Breast epithelium (tissue), 4 donors: Measurements from ENCODE around the gene GNB1L. TPM values are rescaled to one million over a fixed set of nuclear protein-coding genes. Genes with fewer than 3 reads are reported as not detected.

Experiments
- DNase-seq, 2 donors: peaks; one replicate each; pipeline ENCODE4 v3.0.0-alpha.2; 2019; ENCODE audit warnings: low spot score in 2 of 2
- H3K27ac ChIP-seq, 2 donors: fragments of 200-600 bp; sonication (generic) in 1 of 2; one replicate each; pipeline ENCODE4 v1.5.1; 2016 to 2019; ENCODE audit warnings: mild to moderate bottlenecking in 1 of 2
- H3K27me3 ChIP-seq, 2 donors: fragments of 200-600 bp; sonication (generic) in 1 of 2; one replicate each; pipeline versions ENCODE4 v1.5.1 to v1.6.0; 2017 to 2019; ENCODE audit warnings: control low read depth in 1 of 2, mild to moderate bottlenecking in 1 of 2
- H3K36me3 ChIP-seq: fragments of 200-600 bp; one replicate; pipeline ENCODE4 v1.5.1; 2019
- H3K4me1 ChIP-seq, 2 donors: fragments of 200-600 bp; sonication (generic); one replicate each; pipeline ENCODE4 v1.5.1; 2016 to 2019; ENCODE audit warnings: control low read depth in 1 of 2
- H3K4me3 ChIP-seq, 3 donors: fragments of 200-600 bp; sonication (generic); 1 replicate in 2 of 3; 2 replicates in 1 of 3; pipeline ENCODE4 v1.5.1; 2016 to 2019; ENCODE audit warnings: mild to moderate bottlenecking in 3 of 3, moderate library complexity in 2 of 3
- H3K9me3 ChIP-seq, 2 donors: fragments of 200-600 bp; sonication (generic) in 1 of 2; one replicate each; pipeline ENCODE4 v1.5.1; 2016 to 2019; ENCODE audit warnings: control low read depth in 1 of 2
- POLR2A ChIP-seq: fragments of 450-650 bp; IDR thresholded peaks from one replicate; pipeline ENCODE4 v1.6.1; 2016; ENCODE audit warnings: antibody characterized with exemption, mild to moderate bottlenecking, moderate library complexity
- POLR2AphosphoS5 ChIP-seq, 3 donors: sonication (generic); formaldehyde crosslinking; IDR thresholded peaks; one replicate each; pipeline ENCODE4 v1.6.1; 2017; ENCODE audit warnings: antibody characterized with exemption in 3 of 3
- intact Hi-C: fragments of 100-400 bp; cut with DNase I; formaldehyde crosslinking; loops from one replicate; pipeline ENCODE4 v1.15.1; 2023; ENCODE audit warnings: low total_unique reads
- total RNA-seq, 3 donors: library from RNA; depleted of rRNA; stranded (reverse); fragments of >200 nt; gene quantifications; one replicate each; pipeline ENCODE4 v1.1.0, GENCODE V29; 2016
- TF ChIP-seq, protein P1 (sequence below), 3 donors: fragments of 450-650 bp; IDR thresholded peaks; one replicate each; pipeline ENCODE4 v1.5.1; 2016 to 2017; ENCODE audit warnings: antibody characterized with exemption in 3 of 3, mild to moderate bottlenecking in 3 of 3, moderate library complexity in 3 of 3

GNB1L gene
- total RNA-seq, 3 donors from 2014 or later = 5.6 to 8.2 (median 6.3) TPM

DNA sequence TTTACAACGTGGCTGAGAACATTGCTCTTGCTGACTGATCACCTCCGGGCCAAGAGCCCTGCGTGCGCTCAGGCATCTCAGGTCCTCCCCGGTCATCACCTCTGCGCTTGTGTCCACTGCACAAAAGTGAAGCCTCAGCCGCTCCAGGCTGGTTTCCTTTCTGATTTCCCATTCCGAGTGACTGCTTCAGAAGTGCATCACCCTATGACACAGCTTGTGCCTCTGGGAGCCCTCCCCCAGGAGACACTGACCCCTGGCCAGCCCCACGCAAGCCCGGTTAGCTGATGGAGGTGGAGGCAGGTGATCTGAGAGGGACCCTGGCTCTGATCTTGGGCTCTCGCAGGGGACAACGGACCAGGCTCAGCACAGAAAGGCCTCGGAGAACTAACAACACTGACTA, 38.3 kb upstream of the GNB1L start:
- intact Hi-C loops = no loop called here
- DNase-seq = no peak
- Histone ChIP-seq H3K27me3 (no peaks in the 10 kb centered on the region), H3K4me1 (peaks cover 0 to 14% of the 10 kb centered on the region in 2 donors), H3K27ac (peak overlapping the region in 1 of 2 donors; percentile 61), H3K4me3 (no peak overlapping the region), H3K36me3 (no peaks in the 10 kb centered on the region), H3K9me3 (no peaks in the 10 kb centered on the region)
- TF ChIP-seq, protein P1, sequence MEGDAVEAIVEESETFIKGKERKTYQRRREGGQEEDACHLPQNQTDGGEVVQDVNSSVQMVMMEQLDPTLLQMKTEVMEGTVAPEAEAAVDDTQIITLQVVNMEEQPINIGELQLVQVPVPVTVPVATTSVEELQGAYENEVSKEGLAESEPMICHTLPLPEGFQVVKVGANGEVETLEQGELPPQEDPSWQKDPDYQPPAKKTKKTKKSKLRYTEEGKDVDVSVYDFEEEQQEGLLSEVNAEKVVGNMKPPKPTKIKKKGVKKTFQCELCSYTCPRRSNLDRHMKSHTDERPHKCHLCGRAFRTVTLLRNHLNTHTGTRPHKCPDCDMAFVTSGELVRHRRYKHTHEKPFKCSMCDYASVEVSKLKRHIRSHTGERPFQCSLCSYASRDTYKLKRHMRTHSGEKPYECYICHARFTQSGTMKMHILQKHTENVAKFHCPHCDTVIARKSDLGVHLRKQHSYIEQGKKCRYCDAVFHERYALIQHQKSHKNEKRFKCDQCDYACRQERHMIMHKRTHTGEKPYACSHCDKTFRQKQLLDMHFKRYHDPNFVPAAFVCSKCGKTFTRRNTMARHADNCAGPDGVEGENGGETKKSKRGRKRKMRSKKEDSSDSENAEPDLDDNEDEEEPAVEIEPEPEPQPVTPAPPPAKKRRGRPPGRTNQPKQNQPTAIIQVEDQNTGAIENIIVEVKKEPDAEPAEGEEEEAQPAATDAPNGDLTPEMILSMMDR (IDR thresholded peaks at IDR 0.05) = no peak
- TF ChIP-seq POLR2AphosphoS5 (IDR thresholded peaks at IDR 0.05) = no peak
- TF ChIP-seq POLR2A = no peak

DNA sequence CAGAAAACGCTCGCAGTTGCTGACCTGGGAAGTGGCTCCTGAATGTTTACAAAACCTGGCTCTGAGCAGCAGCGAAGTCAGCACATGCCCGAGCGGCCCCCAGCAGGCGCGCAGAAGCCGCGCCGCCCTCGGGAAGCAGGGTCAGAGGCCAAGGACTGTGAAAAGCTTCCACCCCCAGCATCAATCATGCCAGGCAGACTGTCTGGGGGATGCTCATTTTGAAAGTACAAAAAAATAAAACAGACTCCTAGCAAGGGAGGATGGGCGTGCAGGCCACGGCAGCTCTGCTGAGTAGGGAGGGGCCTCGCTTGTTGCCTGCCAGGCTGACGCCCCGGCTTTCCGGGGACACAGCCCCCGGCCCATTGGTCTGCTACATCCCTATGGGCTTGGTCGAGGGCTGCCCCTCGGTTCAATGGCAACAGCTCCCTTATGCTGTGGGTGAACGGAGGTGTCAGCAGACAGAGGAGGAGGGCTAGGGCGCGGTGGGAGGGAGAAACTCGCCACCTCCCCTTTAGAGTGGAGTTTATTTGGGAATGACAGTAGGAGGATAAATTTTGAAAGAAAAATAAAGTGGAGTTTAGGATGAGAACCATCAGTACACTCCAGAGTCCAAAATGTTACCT, 37.7 kb upstream of the GNB1L start:
- no peak for DNase-seq
- H3K4me3 ChIP-seq = peak overlapping the region in 2 of 3 donors; percentile 26 to 53

DNA sequence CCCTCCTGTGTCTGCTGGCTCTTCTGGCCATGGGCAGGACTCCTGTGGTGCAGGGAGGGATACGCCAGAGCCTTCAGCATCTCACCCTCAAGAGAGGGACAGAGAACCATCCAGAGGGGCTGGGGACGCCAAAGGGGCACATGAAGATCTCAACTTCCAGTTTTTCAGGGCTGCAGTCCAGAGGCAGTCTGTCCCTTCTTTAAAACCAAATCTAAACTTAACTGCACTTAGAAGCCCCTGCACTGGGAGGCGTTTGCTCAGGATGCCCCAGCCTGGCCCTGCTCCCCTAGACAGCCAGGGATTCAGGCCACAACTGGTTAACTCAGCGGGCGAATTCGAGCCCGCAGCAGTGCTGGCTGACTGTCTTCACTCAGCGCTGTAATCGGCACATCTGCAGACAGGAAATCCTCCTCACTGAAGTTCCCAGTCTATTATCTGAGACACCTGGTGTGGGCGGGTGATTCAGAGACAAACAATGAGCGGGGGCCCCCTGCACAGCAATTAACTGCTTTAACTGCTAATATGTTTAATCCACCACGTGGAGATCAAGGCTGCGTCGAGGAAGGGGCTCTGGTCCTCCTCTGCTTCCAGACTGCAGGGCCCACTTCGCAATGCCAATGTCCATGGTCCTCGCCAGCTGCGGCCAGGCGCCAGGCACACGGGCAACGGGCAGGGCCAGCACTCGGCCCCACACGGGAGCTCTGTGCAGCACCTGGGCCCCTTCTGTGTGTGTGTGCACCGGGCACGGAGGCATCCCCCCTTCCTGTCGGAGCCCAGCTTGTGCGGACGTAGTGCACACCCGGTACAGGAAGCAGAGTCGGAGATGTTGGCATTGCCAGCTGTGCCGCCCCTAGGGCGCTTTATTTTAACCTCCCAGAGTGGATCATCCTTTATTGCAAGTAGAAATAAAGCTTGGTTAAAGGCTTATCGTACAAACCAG, 36.9 kb upstream of the GNB1L start:
- Histone ChIP-seq H3K27ac (peak overlapping the region; percentile 33 to 61), H3K4me1 (peaks cover 0 to 14% of the 10 kb centered on the region in 2 donors), H3K27me3 (no peaks in the 10 kb centered on the region), H3K36me3 (no peaks in the 10 kb centered on the region), H3K9me3 (no peaks in the 10 kb centered on the region), H3K4me3 (peak overlapping the region in 2 of 3 donors; percentile 26 to 53)
- DNase-seq = no peak
- intact Hi-C loops = no loop called here
- TF ChIP-seq, protein P1 (IDR thresholded peaks at IDR 0.05) = no peak
- no peak for TF ChIP-seq POLR2A
- no peak for TF ChIP-seq POLR2AphosphoS5 (IDR thresholded peaks at IDR 0.05)

More for the DNA sequence above, 37.7 kb upstream of the GNB1L start:
- Histone ChIP-seq H3K9me3 (no peaks in the 10 kb centered on the region), H3K4me1 (peaks cover 0 to 14% of the 10 kb centered on the region in 2 donors), H3K27me3 (no peaks in the 10 kb centered on the region), H3K36me3 (no peaks in the 10 kb centered on the region), H3K27ac (peak overlapping the region; percentile 33 to 61)
- intact Hi-C loops = no loop called here
- TF ChIP-seq POLR2A = no peak
- TF ChIP-seq, protein P1 (IDR thresholded peaks at IDR 0.05) = no peak
- TF ChIP-seq POLR2AphosphoS5 (IDR thresholded peaks at IDR 0.05) = no peak

DNA sequence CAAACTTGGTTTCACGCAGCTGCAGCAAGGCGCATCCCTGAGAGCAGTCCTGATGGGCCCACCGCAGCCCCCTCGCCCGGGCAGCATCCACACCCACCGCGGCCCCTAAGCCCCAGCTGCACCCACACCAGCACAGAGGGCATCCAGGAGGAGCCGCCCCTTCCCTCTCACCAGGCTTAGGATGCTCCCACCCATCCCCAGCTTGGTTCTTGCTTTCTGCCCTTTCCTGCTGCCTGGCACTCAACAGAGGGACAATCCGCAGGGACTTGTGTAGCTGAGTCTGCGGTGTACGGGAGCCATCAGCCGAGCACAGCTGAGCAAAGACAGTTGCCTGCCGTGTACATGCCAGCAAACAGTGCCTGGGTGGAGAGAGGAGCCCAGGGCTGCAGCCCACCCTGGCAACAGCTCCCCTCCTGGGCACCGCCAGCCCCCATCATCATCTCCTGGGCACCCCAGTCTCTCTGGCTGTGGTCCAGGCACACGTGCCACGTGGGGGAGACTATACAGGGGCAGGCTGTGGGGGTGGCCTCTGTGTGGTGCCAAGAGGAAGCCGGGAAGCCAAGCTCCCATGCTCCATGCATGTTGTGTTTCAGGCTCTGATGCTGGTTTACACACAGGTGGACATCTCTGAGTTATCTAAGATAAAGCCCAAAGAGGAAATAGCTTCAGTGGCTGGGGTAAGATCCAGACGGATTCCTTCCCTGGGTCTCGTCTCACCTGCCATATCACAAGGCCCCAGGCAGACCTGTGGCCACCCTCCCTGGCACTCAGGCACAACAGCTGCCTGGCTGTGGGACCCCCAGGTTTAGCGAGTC, 36.0 kb upstream of the GNB1L start:
- no peaks in the 10 kb centered on the region for H3K36me3 ChIP-seq
- intact Hi-C loops = no loop called here
- no peak for DNase-seq
- peaks cover 0 to 14% of the 10 kb centered on the region in 2 donors for H3K4me1 ChIP-seq
- H3K27me3 ChIP-seq = no peaks in the 10 kb centered on the region
- TF ChIP-seq, protein P1 (IDR thresholded peaks at IDR 0.05) = no peak
- TF ChIP-seq POLR2AphosphoS5 (IDR thresholded peaks at IDR 0.05) (no peak), POLR2A (no peak)
- peak overlapping the region in 1 of 2 donors; percentile 61 for H3K27ac ChIP-seq
- H3K9me3 ChIP-seq = no peaks in the 10 kb centered on the region
- H3K4me3 ChIP-seq = no peak overlapping the region
